Diencephalon (tissue), 1 donor: ENCODE measurements around the gene ZNF593. TPM values are rescaled to one million over a fixed set of nuclear protein-coding genes. Genes with fewer than 3 reads are reported as not detected.

ENCODE experiments used
- total RNA-seq: library from RNA; depleted of rRNA; stranded (reverse); fragments of >200 nt; gene quantifications from one replicate; pipeline ENCODE4 v1.2.3, GENCODE V29; 2014

Gene ZNF593
- 10.8 TPM for total RNA-seq

GRCh38 chr1:26169669-26170471 is at the start of gene ZNF593:
ZNF593 (plus strand) TSS chr1:26169908; CDS start chr1:26169984, 76 bp downstream.

DNA sequence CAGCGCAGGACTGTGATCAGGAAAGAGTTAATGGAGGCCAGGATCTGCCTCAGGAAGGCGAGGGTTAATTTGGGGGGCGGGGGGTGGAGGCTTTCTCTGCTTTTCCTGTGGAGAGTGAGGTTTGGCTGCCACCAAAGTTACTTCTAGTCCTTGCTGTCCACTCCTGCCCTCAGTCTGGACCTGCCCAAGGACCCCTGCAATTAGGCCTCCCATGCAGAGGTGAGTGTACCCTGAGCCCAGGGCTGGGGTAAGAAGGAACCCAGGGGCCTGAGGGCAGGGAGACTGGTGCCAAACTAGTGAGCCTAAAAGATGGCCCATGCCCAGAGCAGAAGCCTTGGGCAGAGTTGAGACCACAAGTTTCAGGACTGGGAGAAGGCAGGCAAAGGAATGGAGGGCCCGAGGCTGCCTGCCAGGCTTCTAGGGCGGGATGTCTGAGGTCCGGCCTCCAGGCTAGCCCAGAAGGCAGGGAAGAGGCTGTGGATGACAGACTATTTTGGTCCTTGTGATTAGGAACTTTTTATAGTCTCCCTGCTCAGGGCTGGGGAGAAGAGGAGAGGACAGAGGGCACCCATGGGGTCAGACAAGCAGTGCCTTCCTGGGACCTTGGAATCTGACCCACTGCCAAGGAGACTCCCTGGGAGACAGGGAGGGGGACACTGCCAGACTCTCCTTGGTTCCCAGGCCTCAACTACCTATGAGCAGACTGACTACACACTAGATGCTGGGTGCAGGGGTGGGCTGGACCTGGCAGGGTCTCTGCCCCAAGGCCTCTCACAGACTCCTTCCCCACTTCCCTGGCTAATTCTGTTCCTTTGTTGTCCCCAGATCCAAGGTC is 10.6 kb upstream of the ZNF593 start, which contains the start of gene FAM110D:
Gene FAM110D (plus strand): TSS at position 172 of the 835 bp plus-strand sequence. CDS start 2,213 bp downstream, outside the sequence.

DNA sequence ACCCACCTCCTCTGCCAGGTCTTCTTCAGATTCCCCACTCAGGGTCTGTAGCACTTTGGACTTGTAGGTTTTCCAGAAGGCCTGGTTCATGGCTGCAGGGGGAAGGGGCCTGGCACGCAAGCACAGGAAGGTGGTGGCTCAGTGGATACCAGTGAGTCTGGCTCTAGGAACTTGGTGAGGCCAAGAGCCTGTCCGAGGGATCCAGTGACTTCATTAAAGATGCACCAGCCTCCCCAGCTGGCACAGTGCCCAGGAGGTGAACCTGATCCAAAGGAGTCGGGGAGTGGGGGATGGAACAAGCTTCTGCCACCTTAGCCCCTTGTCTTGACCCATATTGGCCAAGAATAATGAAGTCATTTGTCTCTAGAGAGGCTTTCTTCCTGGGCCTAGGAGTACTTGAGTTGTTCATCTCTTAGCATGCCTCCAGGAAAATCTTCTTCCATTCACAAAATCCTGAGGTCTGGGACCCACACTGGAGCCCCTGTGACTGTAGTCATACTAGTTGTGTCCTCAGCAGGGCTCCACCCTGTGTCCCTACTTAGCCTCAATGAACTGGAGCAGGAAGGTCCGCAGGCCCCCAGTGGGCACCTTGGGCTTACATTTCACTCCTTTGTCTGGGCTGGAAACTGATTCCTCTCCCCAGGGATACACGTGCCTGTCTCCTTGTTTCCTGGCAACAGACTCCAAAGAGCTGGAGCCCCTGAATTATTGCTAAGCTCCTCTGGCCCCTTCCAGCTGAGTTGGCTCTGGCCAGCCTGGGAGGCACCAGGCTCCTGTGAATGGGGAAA is 1.1 kb upstream of the ZNF593 start, which contains the start of gene C1orf232:
Gene C1orf232 (minus strand): TSS at position 554 of the 788 bp plus-strand sequence. CDS start 464 bp downstream, at position 90.

GRCh38 chr1:26171084-26172072 is 1.7 kb downstream of the ZNF593 start, which contains the start of gene ZNF593OS:
ZNF593OS (minus strand) TSS chr1:26171832; CDS start chr1:26171661, 171 bp downstream.

DNA sequence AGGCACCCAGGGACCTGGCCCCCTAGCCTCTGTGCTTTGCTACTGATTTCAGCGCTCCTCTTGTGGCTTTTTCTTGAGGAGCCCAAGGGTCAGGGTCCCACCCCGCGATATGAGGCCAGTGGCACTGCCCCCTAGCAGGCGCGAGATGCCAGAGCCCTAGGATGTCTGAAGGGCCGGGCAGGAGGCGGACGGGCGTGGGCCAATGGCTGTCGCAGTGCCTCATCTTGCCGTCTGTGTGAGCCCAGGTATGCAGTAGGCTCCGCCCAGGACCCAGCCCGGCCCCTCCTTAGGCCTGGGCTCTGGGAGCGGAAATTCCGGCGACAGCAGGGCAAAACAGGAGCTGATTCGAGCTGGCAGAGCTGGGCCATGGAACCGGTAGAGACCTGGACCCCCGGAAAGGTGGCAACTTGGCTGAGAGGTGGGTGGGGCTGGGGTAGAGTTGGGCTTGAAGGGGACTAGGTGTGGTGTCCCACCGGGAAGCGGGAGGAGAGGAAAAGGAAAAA is 7.5 kb downstream of the ZNF593 start, which contains the start of gene CNKSR1:
Gene CNKSR1 (plus strand): TSS at position 310 of the 503 bp plus-strand sequence. CDS start 57 bp downstream, at position 367.

DNA sequence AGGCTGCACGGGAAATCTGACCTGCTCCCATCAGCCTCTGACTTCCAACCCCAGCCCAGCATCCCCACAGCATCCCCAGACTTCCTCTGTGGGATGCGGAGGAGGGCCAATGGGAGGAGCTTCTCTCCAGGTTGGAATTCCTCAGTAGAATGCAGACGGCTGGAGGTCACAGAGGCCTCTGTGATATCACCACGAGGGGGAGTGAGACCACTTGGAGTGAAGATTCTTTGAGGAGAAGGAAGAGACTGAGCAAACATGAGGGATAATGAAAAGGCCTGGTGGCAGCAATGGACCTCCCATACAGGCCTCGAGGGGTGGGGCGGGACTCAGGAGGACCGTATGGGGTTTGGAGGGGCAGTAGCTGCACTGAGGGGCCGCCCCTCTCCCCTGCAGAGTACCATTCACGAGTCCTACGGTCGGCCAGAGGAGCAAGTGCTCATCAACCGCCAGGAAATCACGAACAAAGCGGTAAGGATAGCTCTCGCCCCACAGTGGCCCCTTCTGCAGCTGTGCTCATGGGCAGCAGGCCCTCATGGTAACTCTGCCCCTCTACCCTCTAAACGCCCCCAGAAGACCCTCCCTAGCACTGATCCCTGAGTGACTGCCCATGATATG is 20.8 kb downstream of the ZNF593 start, which contains the start of gene CATSPER4:
Gene CATSPER4 (plus strand): TSS at position 230 of the 615 bp plus-strand sequence. CDS start 26 bp downstream, at position 256.

Other genes starting within 250 kb of the ZNF593 start
- gene PAFAH2, start 171.8 kb upstream of the ZNF593 start, total RNA-seq = 6.0 TPM
- gene EXTL1, start 148.1 kb upstream of the ZNF593 start, total RNA-seq = 2.5 TPM
- not detected for gene SLC30A2, start 123.8 kb upstream of the ZNF593 start, total RNA-seq
- not detected for gene TRIM63, start 102.3 kb upstream of the ZNF593 start, total RNA-seq
- gene PDIK1L, start 58.1 kb upstream of the ZNF593 start, total RNA-seq = 59.1 TPM
- 0.92 TPM for gene FAM110D, start 10.8 kb upstream of the ZNF593 start, total RNA-seq
- not detected for gene C1orf232, start 945 bp upstream of the ZNF593 start, total RNA-seq
- not detected for gene ZNF593OS, start 1.9 kb downstream of the ZNF593 start, total RNA-seq
- 1.4 TPM for gene CNKSR1, start 7.6 kb downstream of the ZNF593 start, total RNA-seq
- gene CATSPER4, start 20.7 kb downstream of the ZNF593 start, total RNA-seq = not detected
- gene CEP85, start 64.3 kb downstream of the ZNF593 start, total RNA-seq = 16.1 TPM
- gene SH3BGRL3, start 110.2 kb downstream of the ZNF593 start, total RNA-seq = 19.8 TPM
- 9.9 TPM for gene UBXN11, start 136.7 kb downstream of the ZNF593 start, total RNA-seq
- not detected for gene CD52, start 148.1 kb downstream of the ZNF593 start, total RNA-seq
- gene CRYBG2, start 184.2 kb downstream of the ZNF593 start, total RNA-seq = 1.4 TPM
- gene ZNF683, start 202.8 kb downstream of the ZNF593 start, total RNA-seq = not detected
- gene LIN28A, start 240.9 kb downstream of the ZNF593 start, total RNA-seq = not detected